Testis (tissue), 2 donors: Measurements from ENCODE around the gene TRIO.

Experiments
- POLR2A ChIP-seq: fragments of 450-650 bp; IDR thresholded peaks from one replicate; pipeline ENCODE4 v1.6.1; 2017; ENCODE audit warnings: antibody characterized with exemption, mild to moderate bottlenecking, moderate library complexity
- TF ChIP-seq, protein P1 (sequence below), 3 experiments: fragments of 450-650 bp in 2 of 3; fragments of 200-600 bp in 1 of 3; sonication (generic) in 1 of 3; IDR thresholded peaks; one replicate each; pipeline ENCODE4 v1.5.1; 2016 to 2019; ENCODE audit warnings: antibody characterized with exemption in 3 of 3, mild to moderate bottlenecking in 2 of 3, moderate library complexity in 1 of 3

DNA sequence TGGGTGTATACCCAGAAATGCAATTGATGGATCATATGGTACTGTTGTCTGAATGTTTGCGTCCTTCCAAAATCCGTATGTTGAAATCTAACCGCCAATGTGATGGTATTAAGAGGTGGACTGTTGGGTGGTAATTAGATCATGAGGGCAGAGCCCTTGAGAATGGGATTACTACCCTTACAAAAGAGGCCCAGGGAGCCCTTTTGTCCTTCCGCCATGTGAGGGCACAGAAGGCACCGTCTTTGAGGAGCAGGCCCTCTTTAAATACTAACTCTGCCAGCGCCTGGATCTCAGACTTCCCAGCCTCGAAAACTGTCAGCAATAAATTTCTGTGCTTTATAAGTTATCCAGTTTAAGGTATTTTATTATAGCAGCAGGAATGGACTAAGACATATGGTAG lies 282.4 kb downstream of the TRIO start:
- TF ChIP-seq POLR2A: no peak
- TF ChIP-seq, protein P1, sequence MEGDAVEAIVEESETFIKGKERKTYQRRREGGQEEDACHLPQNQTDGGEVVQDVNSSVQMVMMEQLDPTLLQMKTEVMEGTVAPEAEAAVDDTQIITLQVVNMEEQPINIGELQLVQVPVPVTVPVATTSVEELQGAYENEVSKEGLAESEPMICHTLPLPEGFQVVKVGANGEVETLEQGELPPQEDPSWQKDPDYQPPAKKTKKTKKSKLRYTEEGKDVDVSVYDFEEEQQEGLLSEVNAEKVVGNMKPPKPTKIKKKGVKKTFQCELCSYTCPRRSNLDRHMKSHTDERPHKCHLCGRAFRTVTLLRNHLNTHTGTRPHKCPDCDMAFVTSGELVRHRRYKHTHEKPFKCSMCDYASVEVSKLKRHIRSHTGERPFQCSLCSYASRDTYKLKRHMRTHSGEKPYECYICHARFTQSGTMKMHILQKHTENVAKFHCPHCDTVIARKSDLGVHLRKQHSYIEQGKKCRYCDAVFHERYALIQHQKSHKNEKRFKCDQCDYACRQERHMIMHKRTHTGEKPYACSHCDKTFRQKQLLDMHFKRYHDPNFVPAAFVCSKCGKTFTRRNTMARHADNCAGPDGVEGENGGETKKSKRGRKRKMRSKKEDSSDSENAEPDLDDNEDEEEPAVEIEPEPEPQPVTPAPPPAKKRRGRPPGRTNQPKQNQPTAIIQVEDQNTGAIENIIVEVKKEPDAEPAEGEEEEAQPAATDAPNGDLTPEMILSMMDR (IDR thresholded peaks at IDR 0.05): no peak
